NOMO-1 (cell line): ENCODE measurements around the gene CCDC85B.

Experiments
- DNase-seq, 2 experiments: peaks; one replicate each; lab custom pipeline; 2025; ENCODE audit not compliant: unreplicated experiment in 2 of 2; lab: John Stamatoyannopoulos, UW

The CCDC85B gene

GRCh38 chr11:65868076-65868667, 22.3 kb upstream of the CCDC85B start:
- no peak for DNase-seq

GRCh38 chr11:65868907-65869306, 21.6 kb upstream of the CCDC85B start:
- no peak for DNase-seq

GRCh38 chr11:65869643-65870306, 20.7 kb upstream of the CCDC85B start:
- no peak for DNase-seq

GRCh38 chr11:65870307-65870658, 20.2 kb upstream of the CCDC85B start:
- DNase-seq = no peak

- DNase-seq = no peak
These were observed 19.5 kb upstream of the CCDC85B start for GRCh38 chr11:65870706-65871681.

GRCh38 chr11:65871811-65872548, 18.5 kb upstream of the CCDC85B start:
- DNase-seq = no peak

- no peak for DNase-seq
These were observed 17.7 kb upstream of the CCDC85B start, which contains the start of gene EFEMP2 for GRCh38 chr11:65872586-65873317. Gene EFEMP2, minus strand, starts transcription at chr11:65872800. Its CDS starts 446 bp downstream, at chr11:65872354.

GRCh38 chr11:65873318-65874156, 16.9 kb upstream of the CCDC85B start:
- peak; percentile 80 to 83 for DNase-seq

- DNase-seq = no peak
These were observed 10.9 kb upstream of the CCDC85B start, which contains the start of gene CTSW for GRCh38 chr11:65879617-65880016. Gene CTSW, plus strand, starts transcription at chr11:65879837. Its CDS starts 18 bp downstream, at chr11:65879855.

- DNase-seq = no peak
These were observed 10.4 kb upstream of the CCDC85B start for GRCh38 chr11:65880027-65880426.

GRCh38 chr11:65880844-65881421, 9.5 kb upstream of the CCDC85B start:
- DNase-seq = no peak

- DNase-seq = no peak
These were observed 8.1 kb upstream of the CCDC85B start for GRCh38 chr11:65882120-65883057.

- no peak for DNase-seq
These were observed 7.3 kb upstream of the CCDC85B start for GRCh38 chr11:65883058-65883761.

GRCh38 chr11:65883786-65884715, 6.4 kb upstream of the CCDC85B start:
- no peak for DNase-seq

GRCh38 chr11:65884716-65885092, 5.8 kb upstream of the CCDC85B start:
- peak; percentile 57 to 75 for DNase-seq

GRCh38 chr11:65885231-65885630, 5.2 kb upstream of the CCDC85B start:
- DNase-seq = no peak
